Neural crest cell (in vitro differentiated cells): ENCODE measurements around the gene ERCC1. TPM values are rescaled to one million over a fixed set of nuclear protein-coding genes. Genes with fewer than 3 reads are reported as not detected.
A peak's percentile ranks its signal among the peaks of the same experiment; 100 is the strongest.

Experiments used
- DNase-seq: peaks from one replicate; pipeline ENCODE4 v3.0.0; 2021; ENCODE audit warnings: low read depth, mixed read lengths, low spot score
- H3K27ac Mint-ChIP-seq: one replicate; pipeline ENCODE4 v1.8.0; 2021; ENCODE audit warnings: mild to moderate bottlenecking, mixed read lengths; ENCODE audit not compliant: unreplicated experiment
- H3K27me3 Mint-ChIP-seq: 2 replicates; pipeline ENCODE4 v1.8.0; 2021; ENCODE audit warnings: low read depth, mild to moderate bottlenecking, mixed read lengths
- H3K36me3 Mint-ChIP-seq: 2 replicates; pipeline ENCODE4 v1.8.0; 2021; ENCODE audit warnings: low read depth, mild to moderate bottlenecking, mixed read lengths
- H3K4me1 Mint-ChIP-seq: 2 replicates; pipeline ENCODE4 v1.8.0; 2021; ENCODE audit warnings: mixed read lengths
- H3K4me3 Mint-ChIP-seq: one replicate; pipeline ENCODE4 v1.8.0; 2021; ENCODE audit warnings: mild to moderate bottlenecking, mixed read lengths
- H3K9me3 Mint-ChIP-seq: 2 replicates; pipeline ENCODE4 v1.8.0; 2021; ENCODE audit warnings: mixed read lengths
- CTCF ChIP-seq: fragments of 200-600 bp; sonication (generic); conservative IDR thresholded peaks from 2 replicates; pipeline ENCODE4 v1.5.0; 2021; ENCODE audit warnings: antibody characterized with exemption, mild to moderate bottlenecking
- total RNA-seq: library from RNA; stranded (reverse); gene quantifications from 2 replicates; pipeline ENCODE4 v1.2.1, GENCODE V29; 2021

The ERCC1 gene
- total RNA-seq, 1 donor from 2014 or later, result 115 TPM

GRCh38 chr19:45424191-45425058 lies 708 bp upstream of the ERCC1 start:
- no peak for TF ChIP-seq CTCF
- peak overlapping the region; percentile 99 for H3K4me3 Mint-ChIP-seq
- H3K4me1 Mint-ChIP-seq, result peaks cover 41% of the 10 kb centered on the region
- H3K36me3 Mint-ChIP-seq, result no peaks in the 10 kb centered on the region
- peak overlapping the region; percentile 99 for H3K27ac Mint-ChIP-seq
- peak; percentile 33 for DNase-seq
- H3K27me3 Mint-ChIP-seq, result peaks cover 15% of the 10 kb centered on the region
- no peaks in the 10 kb centered on the region for H3K9me3 Mint-ChIP-seq

- H3K4me3 Mint-ChIP-seq, result peak overlapping the region; percentile 99
These were observed 606 bp downstream of the ERCC1 start for GRCh38 chr19:45423033-45423588.

GRCh38 chr19:45421947-45422498 lies 1.7 kb downstream of the ERCC1 start:
- peak overlapping the region; percentile 94 for H3K27ac Mint-ChIP-seq
- H3K36me3 Mint-ChIP-seq, result no peaks in the 10 kb centered on the region
- no peak for DNase-seq
- TF ChIP-seq CTCF, result no peak
- no peaks in the 10 kb centered on the region for H3K27me3 Mint-ChIP-seq
- peak overlapping the region; percentile 70 for H3K4me3 Mint-ChIP-seq
- peaks cover 33% of the 10 kb centered on the region for H3K4me1 Mint-ChIP-seq
- no peaks in the 10 kb centered on the region for H3K9me3 Mint-ChIP-seq

More at GRCh38 chr19:45423033-45423588, 606 bp downstream of the ERCC1 start:
- H3K36me3 Mint-ChIP-seq, result no peaks in the 10 kb centered on the region
- no peak for TF ChIP-seq CTCF
- peaks cover 6% of the 10 kb centered on the region for H3K27me3 Mint-ChIP-seq
- H3K27ac Mint-ChIP-seq, result peak overlapping the region; percentile 99
- H3K4me1 Mint-ChIP-seq, result peaks cover 37% of the 10 kb centered on the region
- no peak for DNase-seq
- H3K9me3 Mint-ChIP-seq, result no peaks in the 10 kb centered on the region

- Mint-ChIP-seq H3K27ac (no peak overlapping the region), H3K36me3 (no peaks in the 10 kb centered on the region), H3K4me3 (peak overlapping the region; percentile 51), H3K4me1 (peaks cover 32% of the 10 kb centered on the region), H3K9me3 (no peaks in the 10 kb centered on the region), H3K27me3 (no peaks in the 10 kb centered on the region)
- TF ChIP-seq CTCF, result no peak
- DNase-seq, result no peak
These were observed 2.8 kb downstream of the ERCC1 start for GRCh38 chr19:45420871-45421270.

GRCh38 chr19:45420356-45420755 lies 3.4 kb downstream of the ERCC1 start:
- no peak for DNase-seq
- H3K27me3 Mint-ChIP-seq, result no peaks in the 10 kb centered on the region
- TF ChIP-seq CTCF, result no peak
- no peaks in the 10 kb centered on the region for H3K9me3 Mint-ChIP-seq
- H3K36me3 Mint-ChIP-seq, result no peaks in the 10 kb centered on the region
- H3K27ac Mint-ChIP-seq, result no peak overlapping the region
- H3K4me3 Mint-ChIP-seq, result no peak overlapping the region
- peaks cover 28% of the 10 kb centered on the region for H3K4me1 Mint-ChIP-seq
